ENCODE measurements around the gene LARGE1. TPM values are rescaled to one million over a fixed set of nuclear protein-coding genes. Genes with fewer than 3 reads are reported as not detected.

Gene LARGE1
- polyA plus RNA-seq, 3 donors: 0.05 to 0.13 TPM; not detected in 1

DNA sequence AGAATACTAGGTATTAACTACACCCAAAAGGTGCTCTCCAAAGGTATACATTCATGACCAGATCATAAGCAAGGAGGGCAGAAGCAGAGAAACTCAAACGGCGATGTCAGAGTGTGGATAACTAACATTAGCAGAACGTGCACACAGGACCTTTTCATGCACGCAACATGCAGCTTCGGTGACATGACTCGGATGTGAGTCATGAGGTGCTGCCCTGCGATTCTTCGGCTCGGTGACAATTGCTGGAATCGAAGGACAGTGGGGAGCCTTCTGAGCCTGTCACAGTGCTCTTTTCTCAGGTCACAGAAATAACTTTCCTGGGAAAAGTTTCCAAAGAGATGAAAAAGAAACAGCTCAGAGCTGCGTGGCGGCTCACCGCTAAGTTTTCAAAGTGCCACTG is 443.6 kb downstream of the LARGE1 start:
- H4K20me1 ChIP-seq (ENCODE audit: insufficient read depth, low read length): no peaks in the 10 kb centered on the region
- TF ChIP-seq, protein P1, sequence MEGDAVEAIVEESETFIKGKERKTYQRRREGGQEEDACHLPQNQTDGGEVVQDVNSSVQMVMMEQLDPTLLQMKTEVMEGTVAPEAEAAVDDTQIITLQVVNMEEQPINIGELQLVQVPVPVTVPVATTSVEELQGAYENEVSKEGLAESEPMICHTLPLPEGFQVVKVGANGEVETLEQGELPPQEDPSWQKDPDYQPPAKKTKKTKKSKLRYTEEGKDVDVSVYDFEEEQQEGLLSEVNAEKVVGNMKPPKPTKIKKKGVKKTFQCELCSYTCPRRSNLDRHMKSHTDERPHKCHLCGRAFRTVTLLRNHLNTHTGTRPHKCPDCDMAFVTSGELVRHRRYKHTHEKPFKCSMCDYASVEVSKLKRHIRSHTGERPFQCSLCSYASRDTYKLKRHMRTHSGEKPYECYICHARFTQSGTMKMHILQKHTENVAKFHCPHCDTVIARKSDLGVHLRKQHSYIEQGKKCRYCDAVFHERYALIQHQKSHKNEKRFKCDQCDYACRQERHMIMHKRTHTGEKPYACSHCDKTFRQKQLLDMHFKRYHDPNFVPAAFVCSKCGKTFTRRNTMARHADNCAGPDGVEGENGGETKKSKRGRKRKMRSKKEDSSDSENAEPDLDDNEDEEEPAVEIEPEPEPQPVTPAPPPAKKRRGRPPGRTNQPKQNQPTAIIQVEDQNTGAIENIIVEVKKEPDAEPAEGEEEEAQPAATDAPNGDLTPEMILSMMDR (IDR thresholded peaks at IDR 0.05): no peak

DNA sequence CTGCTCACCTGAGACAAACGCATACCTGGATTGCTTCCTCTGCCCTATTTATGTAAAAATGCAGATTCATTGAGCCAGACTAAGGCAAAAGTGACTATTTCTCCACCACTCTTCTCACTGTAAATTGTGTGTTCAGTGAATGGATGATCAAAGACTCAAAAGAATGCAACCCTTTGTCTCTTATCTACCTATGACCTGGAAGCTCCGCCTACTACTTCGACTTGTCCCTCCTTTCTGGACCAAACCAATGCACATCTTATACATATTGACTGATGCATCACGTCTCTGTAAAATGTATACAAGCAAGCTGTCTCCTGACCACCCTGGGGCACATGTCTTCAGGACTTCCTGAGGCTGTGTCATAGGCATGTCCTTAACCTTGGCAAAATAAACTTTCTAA is 444.1 kb downstream of the LARGE1 start:
- H3K4me3 Mint-ChIP-seq: no peak overlapping the region
- H3K36me3 ChIP-seq (replicated peaks in 1 of 2; ENCODE audit: control insufficient read depth in 1 of 2, insufficient read depth in 2 of 2, low read length in 2 of 2): no peaks in the 10 kb centered on the region
- no peak overlapping the region for H2AFZ ChIP-seq (ENCODE audit: insufficient read depth, low read depth, low read length, poor library complexity, severe bottlenecking)
- no peak overlapping the region for H3K27ac ChIP-seq (ENCODE audit: low read depth in 1 of 2, low read length in 2 of 2)
- no peak overlapping the region for H3K9ac ChIP-seq (ENCODE audit: insufficient read depth, low read length, poor library complexity, severe bottlenecking)
- no peak overlapping the region for H3K4me3 ChIP-seq (replicated peaks in 1 of 3; ENCODE audit: low read depth in 2 of 3, low read length in 3 of 3)
- no peaks in the 10 kb centered on the region for H3K79me2 ChIP-seq (ENCODE audit: insufficient read depth, low read length)
- peaks cover 0 to under 1% of the 10 kb centered on the region in 2 donors for H3K9me3 ChIP-seq (replicated peaks in 1 of 2; ENCODE audit: control insufficient read depth in 1 of 2, insufficient read depth in 1 of 2, low read length in 2 of 2)
- WGBS (ENCODE audit: insufficient coverage): 100% methylated on average over 3 of the region's 4 CpGs
- H3K4me1 Mint-ChIP-seq: no peaks in the 10 kb centered on the region
- no peak overlapping the region for H3K4me2 ChIP-seq (replicated peaks; ENCODE audit: extremely low read depth, low read length, poor library complexity, severe bottlenecking)
- intact Hi-C loops (cut with micrococcal nuclease): no loop called here
- H3K4me1 ChIP-seq (ENCODE audit: control insufficient read depth in 1 of 2, insufficient read depth in 2 of 2, low read length in 2 of 2): no peaks in the 10 kb centered on the region
- no peaks in the 10 kb centered on the region for H3K36me3 Mint-ChIP-seq
- H3K27me3 Mint-ChIP-seq (ENCODE audit: low read depth in 3 of 3): peaks cover 1 to 6% (median 4%) of the 10 kb centered on the region in 3 donors
- no peak overlapping the region for H3K27ac Mint-ChIP-seq
- no peaks in the 10 kb centered on the region for H3K27me3 ChIP-seq (ENCODE audit: control insufficient read depth in 2 of 2, insufficient read depth in 2 of 2, low read length in 2 of 2)
- peaks cover 0 to 14% (median 4%) of the 10 kb centered on the region in 7 donors for H3K9me3 Mint-ChIP-seq
- H4K20me1 ChIP-seq (ENCODE audit: insufficient read depth, low read length): no peaks in the 10 kb centered on the region
- no peak for DNase-seq
- TF ChIP-seq, protein P1 (IDR thresholded peaks at IDR 0.05): no peak

More for the DNA sequence above, 443.6 kb downstream of the LARGE1 start:
- no peak overlapping the region for H2AFZ ChIP-seq (ENCODE audit: insufficient read depth, low read depth, low read length, poor library complexity, severe bottlenecking)
- Mint-ChIP-seq H3K27me3 (ENCODE audit: low read depth in 3 of 3) (peaks cover 1 to 6% (median 4%) of the 10 kb centered on the region in 3 donors), H3K27ac (no peak overlapping the region), H3K36me3 (no peaks in the 10 kb centered on the region), H3K4me3 (no peak overlapping the region), H3K4me1 (no peaks in the 10 kb centered on the region), H3K9me3 (peaks cover 0 to 9% (median 4%) of the 10 kb centered on the region in 7 donors)
- intact Hi-C loops (cut with micrococcal nuclease): no loop called here
- H3K4me1 ChIP-seq (ENCODE audit: control insufficient read depth in 1 of 2, insufficient read depth in 2 of 2, low read length in 2 of 2): no peaks in the 10 kb centered on the region
- H3K4me3 ChIP-seq (replicated peaks in 1 of 3; ENCODE audit: low read depth in 2 of 3, low read length in 3 of 3): no peak overlapping the region
- no peak for DNase-seq
- no peak overlapping the region for H3K9ac ChIP-seq (ENCODE audit: insufficient read depth, low read length, poor library complexity, severe bottlenecking)
- H3K9me3 ChIP-seq (replicated peaks in 1 of 2; ENCODE audit: control insufficient read depth in 1 of 2, insufficient read depth in 1 of 2, low read length in 2 of 2): no peaks in the 10 kb centered on the region
- H3K4me2 ChIP-seq (replicated peaks; ENCODE audit: extremely low read depth, low read length, poor library complexity, severe bottlenecking): no peak overlapping the region
- H3K79me2 ChIP-seq (ENCODE audit: insufficient read depth, low read length): no peaks in the 10 kb centered on the region
- no peak overlapping the region for H3K27ac ChIP-seq (ENCODE audit: low read depth in 1 of 2, low read length in 2 of 2)
- no peaks in the 10 kb centered on the region for H3K27me3 ChIP-seq (ENCODE audit: control insufficient read depth in 2 of 2, insufficient read depth in 2 of 2, low read length in 2 of 2)
- 97% methylated on average over 13 of the region's 13 CpGs for WGBS (ENCODE audit: insufficient coverage)
- no peaks in the 10 kb centered on the region for H3K36me3 ChIP-seq (replicated peaks in 1 of 2; ENCODE audit: control insufficient read depth in 1 of 2, insufficient read depth in 2 of 2, low read length in 2 of 2)
